K562 (cell line): Measurements from ENCODE around the gene RDH8. TPM values are rescaled to one million over a fixed set of nuclear protein-coding genes. Genes with fewer than 3 reads are reported as not detected.
A peak's percentile ranks its signal among the peaks of the same experiment; 100 is the strongest.

ENCODE experiments used
- ATAC-seq: fragments of 200-7000 bp; cut with Tn5 transposase; 3 replicates; pipeline ENCODE4 v1.9.1; 2020; ENCODE audit warnings: moderate library complexity
- BruUV-seq: library from RNA; stranded (reverse); fragments of 400-500 nt; replicated peaks from 2 replicates; lab custom pipeline; 2021; lab: Mats Ljungman, UMichigan
- CTCF ChIA-PET: fragments of 300-600 bp; formaldehyde crosslinking; extraction: SDS; loops from one replicate; lab custom pipeline; 2021; ENCODE audit warnings: low intra/inter-chr PET ratio; lab: Yijun Ruan, JAX
- POLR2A ChIA-PET: fragments of 300-600, 350-650 bp; sonication (Branson Sonifier 250); formaldehyde crosslinking; extraction: SDS; loops from one replicate; lab custom pipeline; 2021; ENCODE audit warnings: antibody characterized with exemption, inconsistent platforms; lab: Yijun Ruan, JAX
- DNase-seq, 4 experiments: peaks; one replicate each; pipeline versions ENCODE4 v3.0.0 to v3.0.0-alpha.2; 2011 to 2018; ENCODE audit warnings: low spot score in 3 of 4, mixed read lengths in 3 of 4; ENCODE audit errors: extremely low read depth in 1 of 4
- FAIRE-seq: peaks from 2 replicates; lab custom pipeline; 2011; peaks lifted over from hg19 to GRCh38; lab: Jason Lieb, UNC
- H2AFZ ChIP-seq: 2 replicates; pipeline ENCODE4 v1.6.0; 2011; ENCODE audit warnings: low read depth, low read length, control low read depth, inconsistent platforms
- H3K27ac ChIP-seq: fragments of 200-600 bp; 3 replicates; pipeline ENCODE4 v1.8.0; 2011; ENCODE audit warnings: low read depth, mild to moderate bottlenecking, control low read depth, inconsistent platforms, low read length, moderate library complexity, mixed read lengths; ENCODE audit errors: extremely low read depth
- H3K27me3 ChIP-seq, 2 experiments: fragments of 300-600 bp in 1 of 2; 2 replicates in 1 of 2; 3 replicates in 1 of 2; pipeline versions ENCODE4 v1.6.0 to v1.8.0; 2011; ENCODE audit warnings: inconsistent platforms in 2 of 2, low read length in 2 of 2, mild to moderate bottlenecking in 1 of 2, mixed read lengths in 1 of 2, moderate library complexity in 1 of 2; ENCODE audit not compliant: control insufficient read depth in 2 of 2, insufficient read depth in 2 of 2
- H3K36me3 ChIP-seq: fragments of 300-600 bp; 3 replicates; pipeline ENCODE4 v1.8.0; 2011; ENCODE audit warnings: mild to moderate bottlenecking, low read length, inconsistent platforms; ENCODE audit not compliant: control insufficient read depth, insufficient read depth
- H3K4me1 ChIP-seq, 2 experiments: fragments of 200-600 bp in 1 of 2; replicated peaks in 1 of 2; 2 replicates in 1 of 2; 3 replicates in 1 of 2; pipeline versions ENCODE4 v1.5.1 to v1.8.0; 2011; ENCODE audit warnings: inconsistent platforms in 2 of 2, low read length in 2 of 2, mild to moderate bottlenecking in 1 of 2, mixed read lengths in 1 of 2, moderate library complexity in 1 of 2; ENCODE audit not compliant: control insufficient read depth in 2 of 2, insufficient read depth in 2 of 2
- H3K4me2 ChIP-seq: 2 replicates; pipeline ENCODE4 v1.6.1; 2011; ENCODE audit warnings: low read length, control low read depth, inconsistent platforms, mixed read lengths; ENCODE audit not compliant: insufficient read depth
- H3K4me3 ChIP-seq: fragments of 200-600 bp; sonication (generic), shearing (Covaris generic); 2 replicates; pipeline ENCODE4 v1.5.1; 2016; ENCODE audit warnings: control low read depth, inconsistent platforms
- H3K79me2 ChIP-seq: fragments of 200-600 bp; 3 replicates; pipeline ENCODE4 v1.8.0; 2011; ENCODE audit warnings: low read length, inconsistent platforms; ENCODE audit not compliant: control insufficient read depth, insufficient read depth
- H3K9ac ChIP-seq, 2 experiments: 2 replicates each; pipeline versions ENCODE4 v1.6.0 to v1.6.1; 2011; ENCODE audit warnings: low read depth in 2 of 2, low read length in 2 of 2, control low read depth in 1 of 2, inconsistent platforms in 1 of 2, mild to moderate bottlenecking in 1 of 2, mixed read lengths in 1 of 2; ENCODE audit not compliant: insufficient read depth in 1 of 2
- H3K9me1 ChIP-seq: one replicate; pipeline ENCODE4 v1.6.0; 2011; ENCODE audit warnings: inconsistent platforms, mild to moderate bottlenecking, low read length, moderate library complexity; ENCODE audit not compliant: control insufficient read depth, insufficient read depth
- H3K9me3 ChIP-seq: replicated peaks from 2 replicates; pipeline ENCODE4 v1.5.1; 2011; ENCODE audit warnings: low read depth, low read length, inconsistent platforms; ENCODE audit not compliant: control insufficient read depth, insufficient read depth
- H4K20me1 ChIP-seq: replicated peaks from 2 replicates; pipeline ENCODE4 v1.6.1; 2011; ENCODE audit warnings: low read length, inconsistent platforms, mixed read lengths; ENCODE audit not compliant: control insufficient read depth, insufficient read depth
- CBX2 ChIP-seq: fragments of 200-600 bp; sonication (generic); IDR thresholded peaks from one replicate; pipeline ENCODE4 v1.6.1; 2012; ENCODE audit warnings: mild to moderate bottlenecking, low read length, inconsistent platforms; ENCODE audit not compliant: insufficient read depth, poor library complexity, severe bottlenecking
- GABPA ChIP-seq: fragments of 200-800 bp; sonication (Bioruptor generic); conservative IDR thresholded peaks from 2 replicates; pipeline ENCODE4 v1.6.1; 2016; ENCODE audit warnings: low read depth, missing genetic modification characterization, missing compliant biosample characterization
- HIVEP1 ChIP-seq: fragments of 250-450 bp; sonication (Bioruptor Pico); IDR thresholded peaks from 2 replicates; pipeline ENCODE4 v1.4.0; 2020; ENCODE audit warnings: mild to moderate bottlenecking
- MED1 ChIP-seq: sonication (generic); formaldehyde crosslinking; IDR thresholded peaks from 2 replicates; pipeline ENCODE4 v1.8.1; 2023; ENCODE audit warnings: missing genetic modification reagents, borderline replicate concordance
- NCOA4 ChIP-seq: fragments of 450-650 bp; IDR thresholded peaks from 2 replicates; pipeline ENCODE4 v1.6.1; 2018; ENCODE audit warnings: mild to moderate bottlenecking; ENCODE audit not compliant: partially characterized antibody
- NR4A1 ChIP-seq, 2 experiments: fragments of 250-450 bp in 1 of 2; fragments of 450-650 bp in 1 of 2; sonication (Bioruptor Pico) in 1 of 2; IDR thresholded peaks; 2 replicates each; pipeline versions ENCODE4 v1.4.0 to v1.6.1; 2016 to 2020; ENCODE audit warnings: mild to moderate bottlenecking in 2 of 2, missing compliant biosample characterization in 1 of 2, missing genetic modification characterization in 1 of 2, moderate library complexity in 1 of 2
- TSC22D4 ChIP-seq: fragments of 450-650 bp; IDR thresholded peaks from 2 replicates; pipeline ENCODE4 v1.6.1; 2016; ENCODE audit warnings: missing genetic modification characterization, missing biosample characterization, control low read depth
- YBX1 ChIP-seq: fragments of 450-650 bp; IDR thresholded peaks from 2 replicates; pipeline ENCODE4 v1.7.1; 2016; ENCODE audit warnings: mild to moderate bottlenecking
- ZBTB17 ChIP-seq: fragments of 450-650 bp; formaldehyde crosslinking; IDR thresholded peaks from 2 replicates; pipeline ENCODE4 v1.4.0; 2020; ENCODE audit warnings: mild to moderate bottlenecking
- ZEB2 ChIP-seq: fragments of 450-650 bp; IDR thresholded peaks from 2 replicates; pipeline ENCODE4 v1.6.1; 2016
- WGBS: fragments of 100-300 bp; shearing (Covaris generic); methylation state at CpG from one replicate; pipeline ENCODE4 v1.1.6; 2016; ENCODE audit warnings: low coverage, mixed read lengths; ENCODE audit not compliant: insufficient coverage; ENCODE audit errors: missing lambda C conversion rate; 5-methylcytosine and 5-hydroxymethylcytosine counted together
- in situ Hi-C: fragments of 300-500 bp; cut with MboI; formaldehyde crosslinking; loops from 4 replicates; pipeline ENCODE4 v1.15.0; 2018; ENCODE audit warnings: inconsistent platforms, mixed read lengths
- intact Hi-C: fragments of 100-400 bp; cut with micrococcal nuclease; formaldehyde crosslinking; loops from 2 replicates; pipeline ENCODE4 v1.14.2; 2022
- polyA plus RNA-seq, 8 experiments: library from polyadenylated mRNA; depleted of rRNA in 4 of 8; stranded (reverse) in 5 of 8; unstranded in 3 of 8; fragments of >200 nt; fragmentation: Nextera tagmentation in 2 of 8; fragmentation: Illumina TruSeq in 1 of 8; extraction: Ambion mirVana in 2 of 8; extraction: Trizol in 1 of 8; gene quantifications; 2 replicates each; pipeline versions ENCODE4 v1.2.1 to v1.2.3, GENCODE V29; 2011 to 2014; ENCODE audit warnings: inconsistent platforms in 1 of 8, missing spikeins in 1 of 8
- total RNA-seq, 7 experiments: library from RNA; depleted of rRNA in 6 of 7; stranded (reverse); fragments of >200 nt in 6 of 7; fragmentation: Illumina TruSeq in 2 of 7; extraction: Trizol in 2 of 7; gene quantifications; 2 replicates each; pipeline versions ENCODE4 v1.2.1 to v1.2.3, GENCODE V29; 2011 to 2021; ENCODE audit warnings: low replicate concordance in 1 of 7
- TF ChIP-seq, protein P1 (sequence below): sonication (generic); formaldehyde crosslinking; IDR thresholded peaks from 2 replicates; pipeline ENCODE4 v1.8.0; 2022; ENCODE audit warnings: mild to moderate bottlenecking, missing genetic modification reagents
- TF ChIP-seq, protein P2 (sequence below), 2 experiments: fragments of 450-650 bp in 1 of 2; sonication (generic) in 1 of 2; formaldehyde crosslinking in 1 of 2; IDR thresholded peaks; 2 replicates each; pipeline versions ENCODE4 v1.7.1 to v1.9.0; 2016 to 2022; ENCODE audit warnings: inconsistent platforms in 1 of 2, mild to moderate bottlenecking in 1 of 2, missing genetic modification reagents in 1 of 2

RDH8 gene
- total and polyA plus RNA-seq, 9 of the 15 experiments (the other 6 are each of a cell fraction or from before 2014, with no cell fraction given) = not detected

DNA sequence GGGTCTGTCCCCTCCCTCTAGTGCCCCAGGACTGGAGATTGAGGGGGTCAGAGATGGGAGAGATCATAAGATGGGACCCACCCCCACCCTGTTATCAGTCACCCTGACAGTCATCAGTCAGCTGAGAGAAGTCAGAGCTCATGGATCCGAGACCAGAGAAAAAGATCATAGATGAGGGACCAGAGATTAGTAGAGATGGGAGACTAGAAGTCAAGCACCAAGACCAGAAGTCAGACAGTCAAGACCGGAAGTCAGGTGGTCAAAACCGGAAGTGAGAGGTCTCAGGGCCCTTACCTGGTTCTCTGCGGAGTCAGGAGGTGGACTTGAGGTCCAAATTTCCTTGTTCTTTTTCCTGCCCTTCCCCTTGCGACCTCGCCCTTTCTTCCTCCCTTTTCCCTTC is 10.0 kb upstream of the RDH8 start:
- no peaks in the 10 kb centered on the region for H4K20me1 ChIP-seq
- peaks cover 0 to 4% of the 10 kb centered on the region in 2 experiments; a peak in 2 of 5 replicates for H3K4me1 ChIP-seq
- no TSS peak for BruUV-seq
- no peak for ATAC-seq
- intact Hi-C loops = no loop called here
- H2AFZ ChIP-seq = no peak overlapping the region
- H3K79me2 ChIP-seq = no peaks in the 10 kb centered on the region
- FAIRE-seq = no peak
- 3% methylated on average over 6 of the region's 6 CpGs for WGBS
- no peak overlapping the region for H3K27ac ChIP-seq
- ChIA-PET POLR2A (interaction anchor here (0.6 to 1.0 kb wide), 3 partner anchors 11 to 140 kb away, joined by 3 to 4 read pairs (median 3); no protein-coding TSS in a partner anchor), CTCF (no interaction called here)
- H3K9ac ChIP-seq = no peak overlapping the region
- H3K4me2 ChIP-seq = no peak overlapping the region
- no peak overlapping the region for H3K4me3 ChIP-seq
- no peak for DNase-seq
- in situ Hi-C loops = loop anchor here (5.0 kb wide), 1 partner anchor 66 kb away; the partner anchor contains the start of gene OLFM2
- no peaks in the 10 kb centered on the region for H3K36me3 ChIP-seq
- H3K9me3 ChIP-seq = no peaks in the 10 kb centered on the region
- H3K27me3 ChIP-seq = peaks cover under 1 to 6% of the 10 kb centered on the region in 2 experiments; a peak in 1 of 5 replicates
- H3K9me1 ChIP-seq = peaks cover 4% of the 10 kb centered on the region
- TF ChIP-seq ZBTB17 (CRISPR knock-in tag) (peak; percentile 78), CBX2 (no peak), ZEB2 (no peak), YBX1 (no peak), NR4A1 (CRISPR knock-in tag; IDR thresholded peaks at IDR 0.05) (no peak), NR4A1 (tag; IDR thresholded peaks at IDR 0.05) (no peak), GABPA (peak; percentile 62), TSC22D4 (tag) (no peak), HIVEP1 (no peak), MED1 (CRISPR knock-in tag) (no peak), NCOA4 (no peak)
- TF ChIP-seq, protein P1, sequence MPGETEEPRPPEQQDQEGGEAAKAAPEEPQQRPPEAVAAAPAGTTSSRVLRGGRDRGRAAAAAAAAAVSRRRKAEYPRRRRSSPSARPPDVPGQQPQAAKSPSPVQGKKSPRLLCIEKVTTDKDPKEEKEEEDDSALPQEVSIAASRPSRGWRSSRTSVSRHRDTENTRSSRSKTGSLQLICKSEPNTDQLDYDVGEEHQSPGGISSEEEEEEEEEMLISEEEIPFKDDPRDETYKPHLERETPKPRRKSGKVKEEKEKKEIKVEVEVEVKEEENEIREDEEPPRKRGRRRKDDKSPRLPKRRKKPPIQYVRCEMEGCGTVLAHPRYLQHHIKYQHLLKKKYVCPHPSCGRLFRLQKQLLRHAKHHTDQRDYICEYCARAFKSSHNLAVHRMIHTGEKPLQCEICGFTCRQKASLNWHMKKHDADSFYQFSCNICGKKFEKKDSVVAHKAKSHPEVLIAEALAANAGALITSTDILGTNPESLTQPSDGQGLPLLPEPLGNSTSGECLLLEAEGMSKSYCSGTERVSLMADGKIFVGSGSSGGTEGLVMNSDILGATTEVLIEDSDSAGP (CRISPR knock-in tag) = no peak
- TF ChIP-seq, protein P2, sequence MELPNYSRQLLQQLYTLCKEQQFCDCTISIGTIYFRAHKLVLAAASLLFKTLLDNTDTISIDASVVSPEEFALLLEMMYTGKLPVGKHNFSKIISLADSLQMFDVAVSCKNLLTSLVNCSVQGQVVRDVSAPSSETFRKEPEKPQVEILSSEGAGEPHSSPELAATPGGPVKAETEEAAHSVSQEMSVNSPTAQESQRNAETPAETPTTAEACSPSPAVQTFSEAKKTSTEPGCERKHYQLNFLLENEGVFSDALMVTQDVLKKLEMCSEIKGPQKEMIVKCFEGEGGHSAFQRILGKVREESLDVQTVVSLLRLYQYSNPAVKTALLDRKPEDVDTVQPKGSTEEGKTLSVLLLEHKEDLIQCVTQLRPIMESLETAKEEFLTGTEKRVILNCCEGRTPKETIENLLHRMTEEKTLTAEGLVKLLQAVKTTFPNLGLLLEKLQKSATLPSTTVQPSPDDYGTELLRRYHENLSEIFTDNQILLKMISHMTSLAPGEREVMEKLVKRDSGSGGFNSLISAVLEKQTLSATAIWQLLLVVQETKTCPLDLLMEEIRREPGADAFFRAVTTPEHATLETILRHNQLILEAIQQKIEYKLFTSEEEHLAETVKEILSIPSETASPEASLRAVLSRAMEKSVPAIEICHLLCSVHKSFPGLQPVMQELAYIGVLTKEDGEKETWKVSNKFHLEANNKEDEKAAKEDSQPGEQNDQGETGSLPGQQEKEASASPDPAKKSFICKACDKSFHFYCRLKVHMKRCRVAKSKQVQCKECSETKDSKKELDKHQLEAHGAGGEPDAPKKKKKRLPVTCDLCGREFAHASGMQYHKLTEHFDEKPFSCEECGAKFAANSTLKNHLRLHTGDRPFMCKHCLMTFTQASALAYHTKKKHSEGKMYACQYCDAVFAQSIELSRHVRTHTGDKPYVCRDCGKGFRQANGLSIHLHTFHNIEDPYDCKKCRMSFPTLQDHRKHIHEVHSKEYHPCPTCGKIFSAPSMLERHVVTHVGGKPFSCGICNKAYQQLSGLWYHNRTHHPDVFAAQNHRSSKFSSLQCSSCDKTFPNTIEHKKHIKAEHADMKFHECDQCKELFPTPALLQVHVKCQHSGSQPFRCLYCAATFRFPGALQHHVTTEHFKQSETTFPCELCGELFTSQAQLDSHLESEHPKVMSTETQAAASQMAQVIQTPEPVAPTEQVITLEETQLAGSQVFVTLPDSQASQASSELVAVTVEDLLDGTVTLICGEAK (IDR thresholded peaks at IDR 0.05) = peak; percentile 77
- TF ChIP-seq, protein P2 (CRISPR knock-in tag; IDR thresholded peaks at IDR 0.05) = no peak
